Measurements from ENCODE around the gene NCAPD3.

Gene NCAPD3

DNA sequence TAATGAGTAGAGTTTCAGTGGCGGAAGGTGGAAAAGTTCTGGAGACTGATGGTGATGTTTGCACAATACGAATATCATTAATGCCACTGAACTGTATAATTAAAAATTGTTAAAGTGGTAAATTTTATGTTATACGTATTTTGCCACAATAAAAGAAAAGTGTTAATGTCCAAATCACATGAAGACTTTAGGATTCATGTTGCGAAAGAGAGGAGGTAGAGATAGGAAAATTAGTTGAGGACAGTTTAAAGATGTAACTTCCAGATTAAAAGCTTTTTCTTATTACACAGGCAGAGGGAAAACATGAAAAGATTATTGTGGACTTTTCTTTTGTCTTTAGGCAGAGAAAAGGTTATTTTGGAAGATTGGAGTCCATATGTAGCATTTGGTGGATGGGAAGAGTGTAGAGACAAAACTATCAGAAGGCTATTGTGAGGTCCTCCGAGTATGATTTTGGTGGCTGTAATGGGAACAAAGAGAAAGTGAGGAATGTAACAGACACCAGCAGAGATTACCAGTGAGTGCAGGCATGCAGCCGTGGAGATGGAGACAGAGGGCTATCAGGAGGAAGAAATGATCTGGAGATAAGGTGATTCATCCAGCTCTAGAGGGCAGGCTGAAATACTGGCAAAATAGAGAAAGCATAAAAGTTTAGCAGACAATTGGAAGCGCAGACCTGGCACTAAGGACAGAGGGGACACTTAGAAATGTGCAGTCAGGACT lies 13.2 kb upstream of the NCAPD3 start:
- peaks cover 12% of the 10 kb centered on the region; the same call in 1 of the 2 replicates for H3K36me3 ChIP-seq (ENCODE audit: insufficient read depth, low read length)
- no peaks in the 10 kb centered on the region for H3K27me3 ChIP-seq (ENCODE audit: insufficient read depth, low read length)
- 94% methylated on average over 7 of the region's 7 CpGs for WGBS
- H3K4me3 ChIP-seq (ENCODE audit: low read length) = no peak overlapping the region
- H3K9ac ChIP-seq (ENCODE audit: low read depth, low read length) = no peak overlapping the region
- H3K4me1 ChIP-seq (ENCODE audit: insufficient read depth, low read length) = no peaks in the 10 kb centered on the region
- no peak overlapping the region for H3K27ac ChIP-seq (ENCODE audit: low read depth, low read length)
- H3K9me3 ChIP-seq (ENCODE audit: insufficient read depth, low read depth, low read length) = no peaks in the 10 kb centered on the region

DNA sequence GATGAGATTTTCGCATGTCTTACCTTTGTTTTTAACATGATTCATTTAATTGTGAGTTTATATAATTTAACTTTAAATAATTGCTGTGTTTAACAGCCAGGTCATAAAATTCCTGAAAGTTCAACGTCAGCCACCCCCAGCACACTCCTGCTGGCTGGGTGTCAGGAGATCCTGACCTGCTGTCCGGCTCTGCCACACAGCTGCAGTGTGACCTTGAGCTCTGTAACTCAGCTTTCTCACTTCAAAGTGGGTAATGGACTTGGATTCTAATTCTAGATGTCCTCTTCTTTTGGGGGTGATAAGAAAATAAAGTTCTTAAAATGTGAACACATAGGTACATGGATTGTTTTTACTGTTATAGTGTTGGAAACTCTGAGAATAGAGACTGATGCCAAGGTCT lies 11.6 kb upstream of the NCAPD3 start:
- H3K4me3 ChIP-seq (ENCODE audit: low read length) = no peak overlapping the region
- H3K9ac ChIP-seq (ENCODE audit: low read depth, low read length) = no peak overlapping the region
- no peaks in the 10 kb centered on the region for H3K4me1 ChIP-seq (ENCODE audit: insufficient read depth, low read length)
- H3K36me3 ChIP-seq (ENCODE audit: insufficient read depth, low read length) = peaks cover 12% of the 10 kb centered on the region; the same call in 1 of the 2 replicates
- WGBS = 88% methylated on average over 3 of the region's 3 CpGs
- H3K27me3 ChIP-seq (ENCODE audit: insufficient read depth, low read length) = no peaks in the 10 kb centered on the region
- H3K9me3 ChIP-seq (ENCODE audit: insufficient read depth, low read depth, low read length) = no peaks in the 10 kb centered on the region
- H3K27ac ChIP-seq (ENCODE audit: low read depth, low read length) = no peak overlapping the region

DNA sequence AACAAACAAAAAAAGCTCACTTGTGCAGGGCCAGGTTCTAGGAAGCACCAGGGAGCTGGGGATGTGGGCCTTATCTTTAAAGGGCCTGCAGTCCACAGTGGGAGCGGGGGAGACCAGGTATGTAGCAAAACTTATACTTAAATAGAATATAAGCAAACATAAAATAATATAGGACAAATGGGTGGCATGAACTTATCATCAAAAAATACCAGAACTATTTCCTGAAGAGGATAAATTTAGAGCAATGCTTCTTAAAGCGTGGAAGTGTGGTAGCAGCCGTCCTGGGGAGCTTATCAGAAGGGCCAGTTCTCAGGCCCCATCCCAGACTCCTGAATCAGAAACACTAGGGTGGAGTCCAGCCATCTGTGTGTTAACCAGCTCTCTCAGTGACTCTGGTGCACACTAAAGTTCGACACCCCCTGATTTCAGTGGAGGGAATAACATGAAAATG lies 10.0 kb upstream of the NCAPD3 start:
- Histone ChIP-seq H3K4me1 (ENCODE audit: insufficient read depth, low read length) (no peaks in the 10 kb centered on the region), H3K27me3 (ENCODE audit: insufficient read depth, low read length) (no peaks in the 10 kb centered on the region), H3K9me3 (ENCODE audit: insufficient read depth, low read depth, low read length) (no peaks in the 10 kb centered on the region), H3K9ac (ENCODE audit: low read depth, low read length) (no peak overlapping the region), H3K36me3 (ENCODE audit: insufficient read depth, low read length) (peaks cover 9% of the 10 kb centered on the region; the same call in 1 of the 2 replicates), H3K27ac (ENCODE audit: low read depth, low read length) (no peak overlapping the region), H3K4me3 (ENCODE audit: low read length) (no peak overlapping the region)
- 91% methylated on average over 3 of the region's 4 CpGs for WGBS

DNA sequence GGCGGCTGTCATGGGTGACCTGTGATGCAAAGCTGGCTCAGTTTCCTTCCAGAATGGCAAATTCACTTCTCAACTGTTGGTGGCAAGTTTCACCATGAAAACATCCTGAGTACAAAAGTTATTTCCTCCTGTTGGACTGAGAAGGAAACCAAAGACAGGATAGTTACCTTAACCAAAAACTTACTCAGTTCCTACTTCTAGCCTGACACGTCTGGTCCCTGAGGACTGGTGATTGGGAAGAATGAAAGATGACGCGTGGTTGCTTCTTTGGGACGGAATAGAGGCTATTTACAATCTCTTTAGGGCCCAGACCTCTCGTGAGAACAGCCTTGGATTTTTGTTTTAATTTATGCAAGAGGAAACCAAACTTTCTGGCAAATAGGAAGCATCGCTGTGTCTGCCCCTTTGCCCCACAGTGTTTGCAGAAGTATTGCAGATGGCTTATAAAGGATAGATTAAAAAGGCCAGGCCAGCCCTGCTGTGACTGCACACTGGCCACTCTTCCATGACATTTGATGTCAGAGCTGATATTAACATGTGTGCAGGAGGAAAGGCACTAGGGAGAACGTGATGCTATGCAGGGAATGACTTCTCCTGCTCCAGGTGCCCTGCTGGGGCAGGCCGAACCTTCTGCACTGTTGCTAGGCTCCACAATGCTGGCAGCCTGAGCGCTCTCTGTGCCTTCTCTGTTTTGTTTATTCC lies 8.3 kb upstream of the NCAPD3 start:
- Histone ChIP-seq H3K36me3 (ENCODE audit: insufficient read depth, low read length) (peaks cover 9% of the 10 kb centered on the region; the same call in 1 of the 2 replicates), H3K9me3 (ENCODE audit: insufficient read depth, low read depth, low read length) (no peaks in the 10 kb centered on the region), H3K9ac (ENCODE audit: low read depth, low read length) (0 out of 2 replicates have a peak overlapping the region, but pooled peaks have one; percentile 17), H3K27ac (ENCODE audit: low read depth, low read length) (no peak overlapping the region), H3K27me3 (ENCODE audit: insufficient read depth, low read length) (no peaks in the 10 kb centered on the region), H3K4me1 (ENCODE audit: insufficient read depth, low read length) (no peaks in the 10 kb centered on the region), H3K4me3 (ENCODE audit: low read length) (no peak overlapping the region)
- WGBS = 69% methylated on average over 10 of the region's 10 CpGs

DNA sequence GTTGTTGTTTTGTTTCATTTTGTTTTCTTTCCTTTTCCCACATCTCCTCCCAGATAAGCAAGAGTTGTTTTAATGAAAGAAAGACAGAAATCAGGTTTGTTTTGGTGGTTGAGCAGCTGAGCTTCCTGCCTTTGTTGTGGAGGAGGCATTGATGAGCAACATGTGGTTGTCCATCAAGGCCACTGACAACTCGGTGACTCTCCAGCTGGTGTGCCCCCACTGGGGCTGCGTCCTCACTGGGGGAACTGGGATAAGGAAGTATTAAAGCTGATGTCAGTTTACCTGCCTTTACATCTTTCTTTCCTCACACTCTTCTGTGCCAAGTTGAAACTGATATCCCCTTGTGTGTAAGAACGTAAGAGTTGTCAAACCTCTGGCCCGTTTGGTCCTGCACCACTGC lies 6.6 kb upstream of the NCAPD3 start:
- Histone ChIP-seq H3K9ac (ENCODE audit: low read depth, low read length) (no peak overlapping the region), H3K27me3 (ENCODE audit: insufficient read depth, low read length) (peaks cover 10% of the 10 kb centered on the region), H3K9me3 (ENCODE audit: insufficient read depth, low read depth, low read length) (no peaks in the 10 kb centered on the region), H3K4me3 (ENCODE audit: low read length) (no peak overlapping the region), H3K4me1 (ENCODE audit: insufficient read depth, low read length) (0 out of 2 replicates have a peak, but pooled peaks cover 3% of the 10 kb centered on the region), H3K27ac (ENCODE audit: low read depth, low read length) (no peak overlapping the region), H3K36me3 (ENCODE audit: insufficient read depth, low read length) (no peaks in the 10 kb centered on the region)
- WGBS = 88% methylated on average over 4 of the region's 4 CpGs

DNA sequence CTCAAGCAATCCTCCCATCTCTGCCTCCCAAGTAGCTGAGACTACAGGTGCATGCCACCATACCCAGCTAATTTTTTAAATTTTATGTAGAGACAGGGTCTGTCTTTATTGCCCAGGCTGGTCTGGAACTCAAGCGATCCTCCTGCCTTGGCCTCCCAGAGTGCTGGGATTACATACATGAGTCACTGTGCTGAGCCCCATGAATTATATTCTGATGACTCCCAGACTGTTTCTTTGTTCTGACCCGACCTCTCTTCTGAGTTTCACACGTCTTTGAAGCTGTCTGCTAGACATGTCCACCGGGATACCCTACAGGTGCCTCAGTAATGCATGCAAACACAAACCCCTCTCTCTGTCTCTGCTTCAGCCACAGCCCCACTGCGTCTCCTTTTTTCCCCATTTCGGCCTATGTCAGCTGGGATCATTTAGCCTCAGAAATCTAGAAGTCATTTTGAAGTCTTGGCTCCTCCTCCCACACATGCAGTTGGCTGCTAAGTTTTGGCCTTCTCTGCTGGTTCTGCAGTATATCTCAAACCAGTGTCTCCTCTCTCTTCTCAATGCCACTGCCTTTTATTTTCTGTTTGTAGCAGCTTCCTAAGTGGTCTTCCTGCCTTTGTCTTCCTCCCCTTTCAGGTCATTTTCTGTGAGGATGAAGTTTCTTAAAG lies 5.5 kb upstream of the NCAPD3 start:
- Histone ChIP-seq H3K9me3 (ENCODE audit: insufficient read depth, low read depth, low read length) (no peaks in the 10 kb centered on the region), H3K4me3 (ENCODE audit: low read length) (no peak overlapping the region), H3K4me1 (ENCODE audit: insufficient read depth, low read length) (0 out of 2 replicates have a peak, but pooled peaks cover 3% of the 10 kb centered on the region), H3K36me3 (ENCODE audit: insufficient read depth, low read length) (no peaks in the 10 kb centered on the region), H3K27me3 (ENCODE audit: insufficient read depth, low read length) (peaks cover 10% of the 10 kb centered on the region), H3K27ac (ENCODE audit: low read depth, low read length) (no peak overlapping the region), H3K9ac (ENCODE audit: low read depth, low read length) (no peak overlapping the region)
- 83% methylated on average over 6 of the region's 6 CpGs for WGBS

DNA sequence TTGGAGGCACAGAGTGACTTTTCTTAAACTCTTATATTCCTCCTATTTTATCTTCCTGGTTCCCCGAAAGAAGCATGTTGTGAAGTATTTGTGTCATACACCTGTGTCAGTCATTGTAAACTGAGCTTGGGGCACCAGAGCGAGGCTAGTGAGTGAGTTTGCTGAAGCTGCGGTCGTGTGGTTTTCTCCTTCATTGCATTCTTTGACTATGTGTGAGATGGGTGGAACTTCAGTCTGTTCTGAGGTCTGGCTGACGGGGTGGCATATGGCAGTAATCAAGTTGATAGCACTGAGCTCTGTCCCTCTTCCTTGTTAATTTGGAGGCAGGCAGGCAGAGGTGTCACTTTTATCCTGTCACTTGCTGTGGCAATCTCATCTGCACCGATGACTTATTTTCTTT lies 4.9 kb upstream of the NCAPD3 start:
- 0 out of 2 replicates have a peak, but pooled peaks cover 3% of the 10 kb centered on the region for H3K4me1 ChIP-seq (ENCODE audit: insufficient read depth, low read length)
- H3K9me3 ChIP-seq (ENCODE audit: insufficient read depth, low read depth, low read length) = no peaks in the 10 kb centered on the region
- no peak overlapping the region for H3K4me3 ChIP-seq (ENCODE audit: low read length)
- H3K9ac ChIP-seq (ENCODE audit: low read depth, low read length) = no peak overlapping the region
- peaks cover 10% of the 10 kb centered on the region for H3K27me3 ChIP-seq (ENCODE audit: insufficient read depth, low read length)
- WGBS = 93% methylated on average over 6 of the region's 6 CpGs
- H3K27ac ChIP-seq (ENCODE audit: low read depth, low read length) = no peak overlapping the region
- no peaks in the 10 kb centered on the region for H3K36me3 ChIP-seq (ENCODE audit: insufficient read depth, low read length)

DNA sequence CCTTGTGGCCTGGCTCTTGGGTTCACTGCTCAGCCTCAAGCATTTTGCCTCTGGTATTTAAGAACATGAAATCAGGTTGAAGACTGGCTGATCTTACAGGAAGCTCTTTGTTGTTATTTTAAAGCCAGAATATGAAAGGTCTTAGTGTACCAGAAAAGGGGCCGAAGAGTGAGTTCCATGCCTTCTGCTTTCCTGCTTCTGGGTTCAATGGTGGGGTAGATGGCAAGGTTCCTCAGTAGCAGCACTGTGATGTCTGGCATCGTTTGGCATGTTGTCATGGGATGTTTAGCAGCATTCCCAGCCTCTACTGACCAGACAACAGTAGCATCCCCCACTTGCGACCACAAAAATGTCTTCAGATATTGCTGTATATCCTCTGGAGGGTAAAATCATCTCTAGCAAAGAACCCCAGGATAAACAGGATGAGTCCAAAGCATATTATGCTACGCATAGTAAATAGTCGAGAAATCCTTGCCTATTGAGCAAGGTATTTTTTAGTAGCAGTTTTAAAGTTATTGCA lies 3.1 kb upstream of the NCAPD3 start:
- Histone ChIP-seq H3K9ac (ENCODE audit: low read depth, low read length) (no peak overlapping the region), H3K27ac (ENCODE audit: low read depth, low read length) (no peak overlapping the region), H3K4me3 (ENCODE audit: low read length) (no peak overlapping the region), H3K4me1 (ENCODE audit: insufficient read depth, low read length) (peaks cover 8% of the 10 kb centered on the region; the same call in 1 of the 2 replicates), H3K9me3 (ENCODE audit: insufficient read depth, low read depth, low read length) (no peaks in the 10 kb centered on the region), H3K36me3 (ENCODE audit: insufficient read depth, low read length) (no peaks in the 10 kb centered on the region), H3K27me3 (ENCODE audit: insufficient read depth, low read length) (peaks cover 10% of the 10 kb centered on the region)
- WGBS = 96% methylated on average over 5 of the region's 5 CpGs

DNA sequence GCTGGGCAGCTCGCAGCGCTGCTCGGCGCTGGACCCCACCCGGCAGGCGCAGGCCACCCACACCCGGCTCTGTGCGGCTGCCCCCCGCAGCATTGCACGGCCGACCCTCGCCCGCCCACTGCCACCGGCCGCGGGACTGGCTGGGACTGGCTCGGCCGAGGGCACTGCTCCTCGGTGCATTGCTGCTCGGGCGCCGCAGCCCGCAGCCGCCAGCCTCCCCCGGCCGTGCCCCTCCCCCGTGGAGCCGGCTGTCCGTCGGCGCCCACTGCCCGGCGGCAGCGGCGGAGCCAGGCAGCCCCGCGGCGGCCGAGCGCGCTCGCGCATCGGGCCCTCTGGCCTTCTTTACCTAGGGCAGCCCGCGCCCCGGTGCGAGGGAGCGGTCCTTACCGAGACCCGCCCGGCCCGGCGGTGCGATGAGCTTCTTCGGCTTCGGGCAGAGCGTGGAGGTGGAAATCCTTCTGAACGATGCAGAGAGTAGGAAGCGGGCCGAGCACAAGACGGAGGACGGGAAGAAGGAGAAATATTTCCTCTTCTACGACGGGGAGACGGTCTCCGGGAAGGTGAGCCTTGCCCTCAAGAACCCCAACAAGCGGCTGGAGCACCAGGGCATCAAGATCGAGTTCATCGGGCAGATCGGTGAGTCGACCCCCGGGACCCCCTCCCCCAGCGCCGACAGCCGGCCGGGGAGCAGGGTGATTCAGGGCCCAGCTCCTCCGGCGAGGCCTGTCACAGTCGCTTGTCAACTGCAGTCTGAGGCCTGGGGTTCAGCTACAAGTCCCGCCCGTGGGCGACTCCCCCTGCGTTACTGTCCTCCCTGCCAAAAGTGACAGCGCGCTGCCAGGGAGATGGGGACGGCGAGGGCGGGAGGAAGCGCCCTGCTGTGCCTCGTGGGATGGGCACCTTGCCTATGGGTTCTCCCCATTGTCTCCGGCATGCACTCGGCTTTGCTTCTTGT lies 1.2 kb upstream of the NCAPD3 start:
- Histone ChIP-seq H3K4me1 (ENCODE audit: insufficient read depth, low read length) (peaks cover 8% of the 10 kb centered on the region; the same call in 1 of the 2 replicates), H3K9me3 (ENCODE audit: insufficient read depth, low read depth, low read length) (no peaks in the 10 kb centered on the region), H3K4me3 (ENCODE audit: low read length) (peak overlapping the region; percentile 84), H3K27me3 (ENCODE audit: insufficient read depth, low read length) (peaks cover 10% of the 10 kb centered on the region), H3K9ac (ENCODE audit: low read depth, low read length) (peak overlapping the region; percentile 67), H3K27ac (ENCODE audit: low read depth, low read length) (no peak overlapping the region), H3K36me3 (ENCODE audit: insufficient read depth, low read length) (peaks cover 8% of the 10 kb centered on the region)
- under 1% methylated on average over 93 of the region's 93 CpGs for WGBS

DNA sequence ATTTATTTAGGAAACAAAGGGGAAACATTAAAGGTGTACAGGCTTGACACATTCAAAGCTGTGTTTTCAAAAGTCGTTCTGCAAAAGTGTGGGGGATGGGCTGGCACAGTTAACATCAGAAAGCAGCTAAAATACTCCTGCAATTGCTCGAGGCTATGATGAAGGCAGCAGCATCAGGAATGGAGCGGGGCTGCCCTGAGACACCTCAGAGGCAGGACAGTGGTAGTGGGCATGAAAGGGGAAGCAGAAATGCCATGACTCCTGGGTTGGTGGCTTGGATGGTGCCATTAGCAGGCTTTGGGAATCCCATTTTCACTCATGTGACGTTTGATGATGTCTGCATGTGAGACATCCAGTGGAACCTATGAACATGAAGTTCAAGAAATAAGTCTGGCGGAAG lies 646 bp downstream of the NCAPD3 start:
- Histone ChIP-seq H3K4me1 (ENCODE audit: insufficient read depth, low read length) (peaks cover 8% of the 10 kb centered on the region; the same call in 1 of the 2 replicates), H3K4me3 (ENCODE audit: low read length) (peak overlapping the region; percentile 84), H3K27ac (ENCODE audit: low read depth, low read length) (no peak overlapping the region), H3K9me3 (ENCODE audit: insufficient read depth, low read depth, low read length) (no peaks in the 10 kb centered on the region), H3K9ac (ENCODE audit: low read depth, low read length) (peak overlapping the region; percentile 69), H3K27me3 (ENCODE audit: insufficient read depth, low read length) (peaks cover 10% of the 10 kb centered on the region), H3K36me3 (ENCODE audit: insufficient read depth, low read length) (peaks cover 27% of the 10 kb centered on the region)
- 5% methylated on average over 5 of the region's 5 CpGs for WGBS

All from HUES64 (cell line).